ENCODE measurements around the gene PLXNA4. TPM values are rescaled to one million over a fixed set of nuclear protein-coding genes. Genes with fewer than 3 reads are reported as not detected.

Gene PLXNA4
- total RNA-seq, 2 donors from 2014 or later: 0.41 to 2.8 TPM

DNA sequence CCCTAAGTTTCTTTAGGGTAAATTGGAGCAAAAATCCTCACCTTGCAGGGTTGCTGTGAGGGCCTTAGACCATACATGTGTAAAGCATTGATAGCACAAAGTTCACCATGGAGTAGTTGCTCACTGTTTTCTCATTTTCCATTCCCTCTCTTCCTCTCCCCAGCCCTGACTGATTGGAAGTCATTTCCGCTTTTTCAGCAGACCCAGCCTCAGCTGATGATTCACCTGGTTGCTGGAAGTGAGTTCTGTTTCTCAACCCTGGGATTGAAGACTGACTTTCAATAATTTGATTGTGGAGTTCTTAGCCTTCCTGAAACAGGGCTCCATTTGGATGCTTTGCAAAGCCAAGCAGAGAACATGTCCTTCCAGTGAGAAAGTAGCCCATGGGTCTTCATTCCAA is 107.0 kb downstream of the PLXNA4 start:
- 100% methylated on average over 1 of the region's 1 CpG for WGBS
- Histone ChIP-seq H3K9me3 (no peaks in the 10 kb centered on the region), H3K4me3 (no peak overlapping the region), H3K27ac (no peak overlapping the region), H3K36me3 (no peaks in the 10 kb centered on the region), H3K4me1 (replicated peaks) (peaks cover 5% of the 10 kb centered on the region), H3K27me3 (replicated peaks; ENCODE audit: insufficient read depth) (no peaks in the 10 kb centered on the region)
- TF ChIP-seq, protein P1, sequence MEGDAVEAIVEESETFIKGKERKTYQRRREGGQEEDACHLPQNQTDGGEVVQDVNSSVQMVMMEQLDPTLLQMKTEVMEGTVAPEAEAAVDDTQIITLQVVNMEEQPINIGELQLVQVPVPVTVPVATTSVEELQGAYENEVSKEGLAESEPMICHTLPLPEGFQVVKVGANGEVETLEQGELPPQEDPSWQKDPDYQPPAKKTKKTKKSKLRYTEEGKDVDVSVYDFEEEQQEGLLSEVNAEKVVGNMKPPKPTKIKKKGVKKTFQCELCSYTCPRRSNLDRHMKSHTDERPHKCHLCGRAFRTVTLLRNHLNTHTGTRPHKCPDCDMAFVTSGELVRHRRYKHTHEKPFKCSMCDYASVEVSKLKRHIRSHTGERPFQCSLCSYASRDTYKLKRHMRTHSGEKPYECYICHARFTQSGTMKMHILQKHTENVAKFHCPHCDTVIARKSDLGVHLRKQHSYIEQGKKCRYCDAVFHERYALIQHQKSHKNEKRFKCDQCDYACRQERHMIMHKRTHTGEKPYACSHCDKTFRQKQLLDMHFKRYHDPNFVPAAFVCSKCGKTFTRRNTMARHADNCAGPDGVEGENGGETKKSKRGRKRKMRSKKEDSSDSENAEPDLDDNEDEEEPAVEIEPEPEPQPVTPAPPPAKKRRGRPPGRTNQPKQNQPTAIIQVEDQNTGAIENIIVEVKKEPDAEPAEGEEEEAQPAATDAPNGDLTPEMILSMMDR (IDR thresholded peaks at IDR 0.05): no peak
- no peak for TF ChIP-seq POLR2A (IDR thresholded peaks at IDR 0.05)
- TF ChIP-seq POLR2AphosphoS5 (IDR thresholded peaks at IDR 0.05): no peak
- intact Hi-C loops (cut with DNase I): no loop called here
- no peak for DNase-seq (ENCODE audit: low spot score)

- WGBS: 95% methylated on average over 6 of the region's 6 CpGs
- no peak for DNase-seq (ENCODE audit: low spot score)
- H3K4me1 ChIP-seq (replicated peaks): no peaks in the 10 kb centered on the region
- no peak overlapping the region for H3K27ac ChIP-seq
- no peaks in the 10 kb centered on the region for H3K36me3 ChIP-seq
- intact Hi-C loops (cut with DNase I): no loop called here
- no peaks in the 10 kb centered on the region for H3K27me3 ChIP-seq (replicated peaks; ENCODE audit: insufficient read depth)
- TF ChIP-seq POLR2AphosphoS5 (IDR thresholded peaks at IDR 0.05) (no peak), POLR2A (IDR thresholded peaks at IDR 0.05) (no peak)
- TF ChIP-seq, protein P1 (IDR thresholded peaks at IDR 0.05): no peak
- H3K4me3 ChIP-seq: no peak overlapping the region
- H3K9me3 ChIP-seq: no peaks in the 10 kb centered on the region
Measured at GRCh38 chr7:132466367-132466766, 109.9 kb downstream of the PLXNA4 start.

- TF ChIP-seq POLR2AphosphoS5 (IDR thresholded peaks at IDR 0.05): no peak
- TF ChIP-seq, protein P1 (IDR thresholded peaks at IDR 0.05): no peak
- TF ChIP-seq POLR2A (IDR thresholded peaks at IDR 0.05): no peak
- no peak for DNase-seq (ENCODE audit: low spot score)
- whole genome bisulfite sequencing: 86% methylated on average over 4 of the region's 4 CpGs
- Histone ChIP-seq H3K4me3 (no peak overlapping the region), H3K9me3 (no peaks in the 10 kb centered on the region), H3K36me3 (no peaks in the 10 kb centered on the region), H3K27ac (no peak overlapping the region), H3K27me3 (replicated peaks; ENCODE audit: insufficient read depth) (no peaks in the 10 kb centered on the region), H3K4me1 (replicated peaks) (no peaks in the 10 kb centered on the region)
- intact Hi-C loops (cut with DNase I): no loop called here
Measured at GRCh38 chr7:132465516-132465915, 110.8 kb downstream of the PLXNA4 start.

DNA sequence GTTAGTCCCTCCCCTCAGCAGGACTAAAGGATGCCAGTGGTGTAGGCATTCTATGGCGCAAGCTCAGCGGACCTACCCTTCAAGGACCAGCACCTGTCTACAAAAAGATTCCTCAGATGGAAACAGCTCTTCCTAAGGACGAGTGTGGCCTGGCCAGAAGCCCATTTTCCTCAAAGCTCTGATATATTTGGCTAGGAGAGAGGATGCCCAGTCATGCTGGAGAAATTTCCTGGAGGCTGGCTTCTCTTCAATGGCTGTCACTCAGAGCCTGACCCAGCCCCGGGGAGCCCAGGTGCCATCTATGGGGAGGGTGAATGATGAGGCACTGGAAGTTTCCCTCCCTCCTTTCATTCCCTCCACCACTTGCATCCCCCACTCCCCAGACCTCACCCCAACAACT is 111.5 kb downstream of the PLXNA4 start:
- TF ChIP-seq POLR2A (IDR thresholded peaks at IDR 0.05) (no peak), POLR2AphosphoS5 (IDR thresholded peaks at IDR 0.05) (no peak)
- TF ChIP-seq, protein P1 (IDR thresholded peaks at IDR 0.05): no peak
- Histone ChIP-seq H3K4me3 (no peak overlapping the region), H3K9me3 (no peaks in the 10 kb centered on the region), H3K36me3 (no peaks in the 10 kb centered on the region), H3K27me3 (replicated peaks; ENCODE audit: insufficient read depth) (no peaks in the 10 kb centered on the region), H3K4me1 (replicated peaks) (no peaks in the 10 kb centered on the region), H3K27ac (no peak overlapping the region)
- no peak for DNase-seq (ENCODE audit: low spot score)
- WGBS: 67% methylated on average over 4 of the region's 4 CpGs
- intact Hi-C loops (cut with DNase I): no loop called here

DNA sequence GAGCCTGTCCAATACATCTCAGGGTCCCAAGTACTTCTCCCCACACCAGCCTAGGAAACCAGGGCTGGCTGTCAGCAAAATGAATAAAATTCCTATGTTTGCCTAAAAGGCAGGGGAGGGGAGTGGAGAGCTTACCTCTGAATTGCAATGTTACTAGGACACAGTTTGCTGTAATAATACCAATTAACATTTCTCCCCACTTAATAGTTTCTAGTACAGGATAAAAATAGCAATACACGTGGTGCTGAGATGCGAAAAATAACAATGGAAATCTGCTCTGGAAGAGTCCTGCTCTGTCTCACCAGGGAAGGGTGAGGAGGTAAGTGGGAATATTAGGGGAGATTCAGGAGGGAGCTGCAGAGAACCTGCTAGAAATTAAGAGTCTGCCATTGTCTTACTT is 112.3 kb downstream of the PLXNA4 start:
- 63% methylated on average over 2 of the region's 2 CpGs for WGBS
- Histone ChIP-seq H3K4me3 (no peak overlapping the region), H3K27ac (no peak overlapping the region), H3K9me3 (no peaks in the 10 kb centered on the region), H3K36me3 (no peaks in the 10 kb centered on the region), H3K4me1 (replicated peaks) (no peaks in the 10 kb centered on the region), H3K27me3 (replicated peaks; ENCODE audit: insufficient read depth) (no peaks in the 10 kb centered on the region)
- intact Hi-C loops (cut with DNase I): no loop called here
- no peak for DNase-seq (ENCODE audit: low spot score)
- TF ChIP-seq, protein P1 (IDR thresholded peaks at IDR 0.05): no peak
- no peak for TF ChIP-seq POLR2AphosphoS5 (IDR thresholded peaks at IDR 0.05)
- no peak for TF ChIP-seq POLR2A (IDR thresholded peaks at IDR 0.05)

All from prostate gland (tissue), 2 donors.